Naive thymus-derived CD8-positive, alpha-beta T cell (primary cell): ENCODE measurements around the gene IL22RA2. TPM values are rescaled to one million over a fixed set of nuclear protein-coding genes. Genes with fewer than 3 reads are reported as not detected.
"Not testable (repeated sequence)": the region's sequence is repeated elsewhere in the genome, so short reads cannot be mapped to it uniquely, and the experiment has no call there.

ENCODE experiments used
- ATAC-seq, 2 donors: fragments of 150-1000 bp; cut with Tn5 transposase in 1 of 2; sonication (Bioruptor Pico), chemical (Tn5 transposase) in 1 of 2; 1 replicate in 1 of 2; 2 replicates in 1 of 2; pipeline ENCODE4 v1.10.0; 2021; ENCODE audit warnings: mild to moderate bottlenecking in 2 of 2, moderate library complexity in 2 of 2
- POLR2A ChIA-PET: fragments of 350-600 bp; sonication (Branson Sonifier 250); formaldehyde crosslinking; loops from one replicate; lab custom pipeline; 2021; ENCODE audit warnings: antibody characterized with exemption; lab: Charles Lee
- DNase-seq, 10 donors: peaks; one replicate each; pipeline versions ENCODE4 v3.0.0 to v3.0.0-alpha.2; 2020 to 2022
- H3K27ac Mint-ChIP-seq, 10 donors: one replicate each; pipeline ENCODE4 v1.8.0; 2020 to 2022; ENCODE audit warnings: mild to moderate bottlenecking in 10 of 10, mixed read lengths in 10 of 10, moderate library complexity in 4 of 10, inconsistent platforms in 1 of 10
- H3K27me3 Mint-ChIP-seq, 5 donors: one replicate each; pipeline ENCODE4 v1.8.0; 2021 to 2022; ENCODE audit warnings: mixed read lengths in 5 of 5
- H3K36me3 Mint-ChIP-seq, 3 donors: one replicate each; pipeline ENCODE4 v1.8.0; 2020 to 2022; ENCODE audit warnings: mixed read lengths in 3 of 3, mild to moderate bottlenecking in 2 of 3, inconsistent platforms in 1 of 3
- H3K4me1 Mint-ChIP-seq, 4 donors: one replicate each; pipeline ENCODE4 v1.8.0; 2021 to 2022; ENCODE audit warnings: mixed read lengths in 4 of 4
- H3K4me3 Mint-ChIP-seq, 10 donors: one replicate each; pipeline ENCODE4 v1.8.0; 2020 to 2022; ENCODE audit warnings: mild to moderate bottlenecking in 10 of 10, mixed read lengths in 10 of 10, moderate library complexity in 6 of 10, inconsistent platforms in 1 of 10
- H3K9me3 Mint-ChIP-seq, 9 donors: one replicate each; pipeline ENCODE4 v1.8.0; 2020 to 2022; ENCODE audit warnings: mixed read lengths in 9 of 9, mild to moderate bottlenecking in 3 of 9, inconsistent platforms in 1 of 9, moderate library complexity in 1 of 9
- polyA plus RNA-seq, 3 donors: library from polyadenylated mRNA; unstranded; fragments of 300-500 nt; fragmentation: Illumina TruSeq; gene quantifications; one replicate each; pipeline ENCODE4 v1.2.3, GENCODE V29; 2021
- total RNA-seq, 8 experiments: library from RNA in 2 of 8; stranded (reverse) in 2 of 8; gene quantifications; one replicate each; pipeline ENCODE4 v1.2.3 and lab custom pipeline; 2021 to 2026

IL22RA2 gene
- total RNA-seq: not detected
- polyA plus RNA-seq: not detected
- 0 reads per million in 6 experiments for total RNA-seq (lab: John Stamatoyannopoulos, UW)

- Mint-ChIP-seq H3K27ac (peak within 1 kb of the TSS in 1 of 10 donors; percentile 51), H3K36me3 (peaks cover 0 to 3% (median 0%) of the 10 kb centered on the region in 3 donors), H3K27me3 (peaks cover 0 to 11% (median 0%) of the 10 kb centered on the region in 5 donors), H3K9me3 (no peaks in the 10 kb centered on the region), H3K4me1 (peaks cover 0 to 35% (median 0%) of the 10 kb centered on the region in 4 donors), H3K4me3 (no peak within 1 kb of the TSS)
- DNase-seq: no peak
- POLR2A ChIA-PET: no interaction called here
- ATAC-seq: no peak
Observed at GRCh38 chr6:137173501-137173900, at the start of gene IL22RA2. Gene IL22RA2 (minus strand): TSS chr6:137173644. CDS start chr6:137161749, 11,895 bp downstream.

GRCh38 chr6:137222381-137222780, 48.9 kb upstream of the IL22RA2 start:
- H3K4me3 Mint-ChIP-seq: peak overlapping the region in 1 of 10 donors; percentile 13
- H3K27me3 Mint-ChIP-seq: no peaks in the 10 kb centered on the region
- POLR2A ChIA-PET: interaction anchor here (0.6 kb wide), 1 partner anchor 1919 kb away, joined by 3 read pairs; no protein-coding TSS in a partner anchor

GRCh38 chr6:137219664-137220252, 46.3 kb upstream of the IL22RA2 start:
- H3K36me3 Mint-ChIP-seq: peaks cover 0 to 5% (median 0%) of the 10 kb centered on the region in 3 donors
- no peaks in the 10 kb centered on the region for H3K27me3 Mint-ChIP-seq
- no peak for DNase-seq
- H3K4me1 Mint-ChIP-seq: peaks cover 30 to 88% (median 63%) of the 10 kb centered on the region in 4 donors
- POLR2A ChIA-PET: interaction anchor here (0.7 kb wide), 1 partner anchor 12 kb away, joined by 4 read pairs; no protein-coding TSS in a partner anchor
- no peaks in the 10 kb centered on the region for H3K9me3 Mint-ChIP-seq
- H3K27ac Mint-ChIP-seq: peak overlapping the region; percentile 86 to 100 (median 97)
- H3K4me3 Mint-ChIP-seq: peak overlapping the region; percentile 80 to 100 (median 96)
- ATAC-seq: no peak

More at GRCh38 chr6:137222381-137222780, 48.9 kb upstream of the IL22RA2 start:
- H3K9me3 Mint-ChIP-seq: no peaks in the 10 kb centered on the region
- DNase-seq (no peak), ATAC-seq (no peak)
- peaks cover 0 to 5% (median 0%) of the 10 kb centered on the region in 3 donors for H3K36me3 Mint-ChIP-seq
- H3K4me1 Mint-ChIP-seq: peaks cover 19 to 77% (median 52%) of the 10 kb centered on the region in 4 donors
- H3K27ac Mint-ChIP-seq: peak overlapping the region in 1 of 10 donors; percentile 19

GRCh38 chr6:137218917-137219663, 45.6 kb upstream of the IL22RA2 start, which contains the start of gene IFNGR1:
Gene IFNGR1 (minus strand): TSS chr6:137219385. CDS start chr6:137219327, 58 bp downstream.
- peaks cover 0 to 5% (median 5%) of the 10 kb centered on the region in 3 donors for H3K36me3 Mint-ChIP-seq
- peak within 1 kb of the TSS; percentile 88 to 100 (median 98) for H3K4me3 Mint-ChIP-seq
- ATAC-seq (peak; percentile 88 to 92), DNase-seq (peak; percentile 90 to 97 (median 94))
- peaks cover 36 to 88% (median 63%) of the 10 kb centered on the region in 4 donors for H3K4me1 Mint-ChIP-seq
- POLR2A ChIA-PET: interaction anchor here (0.7 kb wide), 1 partner anchor 13 kb away, joined by 4 read pairs; no protein-coding TSS in a partner anchor
- H3K27ac Mint-ChIP-seq: peak within 1 kb of the TSS; percentile 96 to 100 (median 98)
- no peaks in the 10 kb centered on the region for H3K9me3 Mint-ChIP-seq
- H3K27me3 Mint-ChIP-seq: no peaks in the 10 kb centered on the region

- Mint-ChIP-seq H3K4me3 (peak overlapping the region; percentile 88 to 100 (median 98)), H3K27ac (peak overlapping the region; percentile 96 to 100 (median 98)), H3K27me3 (no peaks in the 10 kb centered on the region), H3K36me3 (peaks cover 0 to 5% (median 5%) of the 10 kb centered on the region in 3 donors), H3K9me3 (no peaks in the 10 kb centered on the region), H3K4me1 (peaks cover 36 to 88% (median 63%) of the 10 kb centered on the region in 4 donors)
- peak in 7 of 10 donors; percentile 36 to 77 (median 56) for DNase-seq
- peak; percentile 62 to 75 for ATAC-seq
- POLR2A ChIA-PET: no interaction called here
Observed at GRCh38 chr6:137218473-137218916, 45.1 kb upstream of the IL22RA2 start.

GRCh38 chr6:137217801-137218472, 44.5 kb upstream of the IL22RA2 start:
- Mint-ChIP-seq H3K4me3 (peak overlapping the region; percentile 88 to 100 (median 98)), H3K9me3 (no peaks in the 10 kb centered on the region), H3K27me3 (no peaks in the 10 kb centered on the region), H3K27ac (peak overlapping the region; percentile 25 to 100 (median 98)), H3K36me3 (peaks cover 0 to 5% (median 5%) of the 10 kb centered on the region in 3 donors), H3K4me1 (peaks cover 40 to 87% (median 67%) of the 10 kb centered on the region in 4 donors)
- POLR2A ChIA-PET: no interaction called here
- ATAC-seq (no peak), DNase-seq (peak in 2 of 10 donors; percentile 9 to 16)

- POLR2A ChIA-PET: no interaction called here
- peak overlapping the region in 4 of 10 donors; percentile 36 to 97 (median 72) for H3K27ac Mint-ChIP-seq
- ATAC-seq (no peak), DNase-seq (no peak)
- no peaks in the 10 kb centered on the region for H3K9me3 Mint-ChIP-seq
- H3K27me3 Mint-ChIP-seq: no peaks in the 10 kb centered on the region
- peaks cover 43 to 87% (median 71%) of the 10 kb centered on the region in 4 donors for H3K4me1 Mint-ChIP-seq
- H3K36me3 Mint-ChIP-seq: peaks cover 0 to 5% (median 5%) of the 10 kb centered on the region in 3 donors
- H3K4me3 Mint-ChIP-seq: peak overlapping the region; percentile 58 to 100 (median 97)
Observed at GRCh38 chr6:137216875-137217553, 43.6 kb upstream of the IL22RA2 start.

- peak overlapping the region in 5 of 10 donors; percentile 34 to 97 (median 48) for H3K27ac Mint-ChIP-seq
- ATAC-seq (no peak), DNase-seq (no peak)
- no peaks in the 10 kb centered on the region for H3K27me3 Mint-ChIP-seq
- peaks cover 0 to 5% (median 5%) of the 10 kb centered on the region in 3 donors for H3K36me3 Mint-ChIP-seq
- POLR2A ChIA-PET: no interaction called here
- H3K9me3 Mint-ChIP-seq: no peaks in the 10 kb centered on the region
- H3K4me1 Mint-ChIP-seq: peaks cover 43 to 90% (median 78%) of the 10 kb centered on the region in 4 donors
- peak overlapping the region in 9 of 10 donors; percentile 7 to 100 (median 47) for H3K4me3 Mint-ChIP-seq
Observed at GRCh38 chr6:137216106-137216505, 42.7 kb upstream of the IL22RA2 start.

GRCh38 chr6:137215630-137216029, 42.2 kb upstream of the IL22RA2 start:
- POLR2A ChIA-PET, H3K27ac Mint-ChIP-seq, H3K36me3 Mint-ChIP-seq, H3K27me3 Mint-ChIP-seq, DNase-seq, ATAC-seq, H3K9me3 Mint-ChIP-seq, H3K4me3 Mint-ChIP-seq: not testable (repeated sequence)
- H3K4me1 Mint-ChIP-seq: peaks cover 41 to 90% (median 78%) of the 10 kb centered on the region in 4 donors

- Mint-ChIP-seq H3K4me1 (peaks cover 37 to 86% (median 76%) of the 10 kb centered on the region in 4 donors), H3K36me3 (peaks cover 1 to 11% (median 6%) of the 10 kb centered on the region in 3 donors), H3K4me3 (no peak overlapping the region), H3K27ac (no peak overlapping the region), H3K9me3 (no peaks in the 10 kb centered on the region), H3K27me3 (no peaks in the 10 kb centered on the region)
- POLR2A ChIA-PET: no interaction called here
- DNase-seq: no peak
- ATAC-seq: no peak
Observed at GRCh38 chr6:137214931-137215330, 41.5 kb upstream of the IL22RA2 start.

GRCh38 chr6:137213813-137214212, 40.4 kb upstream of the IL22RA2 start:
- peak overlapping the region in 1 of 10 donors; percentile 20 for H3K4me3 Mint-ChIP-seq
- DNase-seq (no peak), ATAC-seq (no peak)
- H3K27ac Mint-ChIP-seq: no peak overlapping the region
- peaks cover 38 to 90% (median 76%) of the 10 kb centered on the region in 4 donors for H3K4me1 Mint-ChIP-seq
- peaks cover 7 to 18% (median 14%) of the 10 kb centered on the region in 3 donors for H3K36me3 Mint-ChIP-seq
- peaks cover 0 to 6% (median 0%) of the 10 kb centered on the region in 9 donors for H3K9me3 Mint-ChIP-seq
- POLR2A ChIA-PET: no interaction called here
- H3K27me3 Mint-ChIP-seq: no peaks in the 10 kb centered on the region
